H1 (cell line): Measurements from ENCODE around the gene CADPS. TPM values are rescaled to one million over a fixed set of nuclear protein-coding genes. Genes with fewer than 3 reads are reported as not detected.

Experiments used
- EGR1 ChIP-seq: IDR thresholded peaks from 2 replicates; pipeline ENCODE4 v1.6.1; 2011; ENCODE audit warnings: low read depth, low read length, borderline replicate concordance
- GABPA ChIP-seq: IDR thresholded peaks from 2 replicates; pipeline ENCODE4 v1.6.1; 2011; ENCODE audit warnings: mild to moderate bottlenecking, low read length, moderate library complexity, borderline replicate concordance; ENCODE audit not compliant: insufficient read depth
- SP2 ChIP-seq: IDR thresholded peaks from 2 replicates; pipeline ENCODE4 v1.6.1; 2012; ENCODE audit warnings: mild to moderate bottlenecking, low read length, inconsistent platforms
- polyA plus RNA-seq, 7 experiments: library from polyadenylated mRNA; depleted of rRNA in 3 of 7; stranded (reverse) in 5 of 7; unstranded in 2 of 7; fragments of >200 nt in 5 of 7; fragments of 200-250 nt in 2 of 7; gene quantifications; 1 replicate in 5 of 7; 2 replicates in 1 of 7; 4 replicates in 1 of 7; pipeline versions ENCODE4 v1.2.1 to v1.2.3, GENCODE V29; 2011 to 2013; ENCODE audit warnings: missing spikeins in 2 of 7, mixed read lengths in 2 of 7
- total RNA-seq: library from RNA; stranded (reverse); fragmentation: NEBNext Ultra II Directional; extraction: Animal tissue kit (Norgen Biotek cat#: 25700); gene quantifications from 2 replicates; pipeline ENCODE4 v1.2.1, GENCODE V29; 2021

The CADPS gene
- total and polyA plus RNA-seq, 2 of the 8 experiments (the other 6 are each of a cell fraction or from before 2014, with no cell fraction given), result 7.1 to 10.2 TPM

DNA sequence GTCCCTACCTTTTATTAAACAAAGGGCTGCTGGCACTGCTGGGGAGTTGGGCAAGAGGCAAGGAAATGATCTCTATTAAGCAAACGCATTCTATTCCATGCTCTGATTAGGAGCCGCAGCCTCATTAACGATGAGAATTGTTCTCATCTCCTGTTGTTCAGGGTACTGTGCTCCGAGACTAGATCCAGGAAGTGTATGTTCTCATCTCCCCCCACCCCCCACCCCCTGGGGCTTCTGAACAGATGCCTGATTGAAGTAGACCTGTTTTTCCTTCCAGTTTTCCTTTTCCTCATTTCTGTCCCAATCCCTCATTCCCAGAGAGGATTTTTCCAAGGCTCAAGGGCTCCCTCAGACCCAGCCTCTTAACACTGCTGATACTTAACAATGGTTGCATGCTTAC lies 420.3 kb downstream of the CADPS start (continued):
- TF ChIP-seq SP2, result no peak
- TF ChIP-seq EGR1, result no peak
- no peak for TF ChIP-seq GABPA
